K562 (cell line): ENCODE data around the gene VPS41. TPM values are rescaled to one million over a fixed set of nuclear protein-coding genes. Genes with fewer than 3 reads are reported as not detected.

ENCODE experiments used
- ATAC-seq: fragments of 200-7000 bp; cut with Tn5 transposase; 3 replicates; pipeline ENCODE4 v1.9.1; 2020; ENCODE audit warnings: moderate library complexity
- BruUV-seq: library from RNA; stranded (reverse); fragments of 400-500 nt; replicated peaks from 2 replicates; lab custom pipeline; 2021; lab: Mats Ljungman, UMichigan
- CTCF ChIA-PET: fragments of 300-600 bp; formaldehyde crosslinking; extraction: SDS; loops from one replicate; lab custom pipeline; 2021; ENCODE audit warnings: low intra/inter-chr PET ratio; lab: Yijun Ruan, JAX
- POLR2A ChIA-PET: fragments of 300-600, 350-650 bp; sonication (Branson Sonifier 250); formaldehyde crosslinking; extraction: SDS; loops from one replicate; lab custom pipeline; 2021; ENCODE audit warnings: antibody characterized with exemption, inconsistent platforms; lab: Yijun Ruan, JAX
- DNase-seq, 4 experiments: peaks; one replicate each; pipeline versions ENCODE4 v3.0.0 to v3.0.0-alpha.2; 2011 to 2018; ENCODE audit warnings: low spot score in 3 of 4, mixed read lengths in 3 of 4; ENCODE audit errors: extremely low read depth in 1 of 4
- FAIRE-seq: peaks from 2 replicates; lab custom pipeline; 2011; peaks lifted over from hg19 to GRCh38; lab: Jason Lieb, UNC
- H2AFZ ChIP-seq: 2 replicates; pipeline ENCODE4 v1.6.0; 2011; ENCODE audit warnings: low read depth, low read length, control low read depth, inconsistent platforms
- H3K27ac ChIP-seq: fragments of 200-600 bp; 3 replicates; pipeline ENCODE4 v1.8.0; 2011; ENCODE audit warnings: low read depth, mild to moderate bottlenecking, control low read depth, inconsistent platforms, low read length, moderate library complexity, mixed read lengths; ENCODE audit errors: extremely low read depth
- H3K27me3 ChIP-seq, 2 experiments: fragments of 300-600 bp in 1 of 2; 2 replicates in 1 of 2; 3 replicates in 1 of 2; pipeline versions ENCODE4 v1.6.0 to v1.8.0; 2011; ENCODE audit warnings: inconsistent platforms in 2 of 2, low read length in 2 of 2, mild to moderate bottlenecking in 1 of 2, mixed read lengths in 1 of 2, moderate library complexity in 1 of 2; ENCODE audit not compliant: control insufficient read depth in 2 of 2, insufficient read depth in 2 of 2
- H3K36me3 ChIP-seq: fragments of 300-600 bp; 3 replicates; pipeline ENCODE4 v1.8.0; 2011; ENCODE audit warnings: mild to moderate bottlenecking, low read length, inconsistent platforms; ENCODE audit not compliant: control insufficient read depth, insufficient read depth
- H3K4me1 ChIP-seq, 2 experiments: fragments of 200-600 bp in 1 of 2; replicated peaks in 1 of 2; 2 replicates in 1 of 2; 3 replicates in 1 of 2; pipeline versions ENCODE4 v1.5.1 to v1.8.0; 2011; ENCODE audit warnings: inconsistent platforms in 2 of 2, low read length in 2 of 2, mild to moderate bottlenecking in 1 of 2, mixed read lengths in 1 of 2, moderate library complexity in 1 of 2; ENCODE audit not compliant: control insufficient read depth in 2 of 2, insufficient read depth in 2 of 2
- H3K4me2 ChIP-seq: 2 replicates; pipeline ENCODE4 v1.6.1; 2011; ENCODE audit warnings: low read length, control low read depth, inconsistent platforms, mixed read lengths; ENCODE audit not compliant: insufficient read depth
- H3K4me3 ChIP-seq: fragments of 200-600 bp; sonication (generic), shearing (Covaris generic); 2 replicates; pipeline ENCODE4 v1.5.1; 2016; ENCODE audit warnings: control low read depth, inconsistent platforms
- H3K79me2 ChIP-seq: fragments of 200-600 bp; 3 replicates; pipeline ENCODE4 v1.8.0; 2011; ENCODE audit warnings: low read length, inconsistent platforms; ENCODE audit not compliant: control insufficient read depth, insufficient read depth
- H3K9ac ChIP-seq, 2 experiments: 2 replicates each; pipeline versions ENCODE4 v1.6.0 to v1.6.1; 2011; ENCODE audit warnings: low read depth in 2 of 2, low read length in 2 of 2, control low read depth in 1 of 2, inconsistent platforms in 1 of 2, mild to moderate bottlenecking in 1 of 2, mixed read lengths in 1 of 2; ENCODE audit not compliant: insufficient read depth in 1 of 2
- H3K9me1 ChIP-seq: one replicate; pipeline ENCODE4 v1.6.0; 2011; ENCODE audit warnings: inconsistent platforms, mild to moderate bottlenecking, low read length, moderate library complexity; ENCODE audit not compliant: control insufficient read depth, insufficient read depth
- H3K9me3 ChIP-seq: replicated peaks from 2 replicates; pipeline ENCODE4 v1.5.1; 2011; ENCODE audit warnings: low read depth, low read length, inconsistent platforms; ENCODE audit not compliant: control insufficient read depth, insufficient read depth
- H4K20me1 ChIP-seq: replicated peaks from 2 replicates; pipeline ENCODE4 v1.6.1; 2011; ENCODE audit warnings: low read length, inconsistent platforms, mixed read lengths; ENCODE audit not compliant: control insufficient read depth, insufficient read depth
- DDX20 ChIP-seq: fragments of 450-650 bp; IDR thresholded peaks from 2 replicates; pipeline ENCODE4 v1.6.1; 2016; ENCODE audit warnings: missing genetic modification characterization, low read depth, mild to moderate bottlenecking, missing compliant biosample characterization, moderate library complexity
- ELF2 ChIP-seq: fragments of 250-450 bp; sonication (Bioruptor Pico); IDR thresholded peaks from 2 replicates; pipeline ENCODE4 v1.5.0; 2021; ENCODE audit warnings: mild to moderate bottlenecking
- GTF2B ChIP-seq: IDR thresholded peaks from 2 replicates; pipeline ENCODE4 v1.6.1; 2011; ENCODE audit not compliant: insufficient read length; ENCODE audit errors: extremely low read depth
- HIVEP1 ChIP-seq: fragments of 250-450 bp; sonication (Bioruptor Pico); IDR thresholded peaks from 2 replicates; pipeline ENCODE4 v1.4.0; 2020; ENCODE audit warnings: mild to moderate bottlenecking
- JUND ChIP-seq, 2 experiments: IDR thresholded peaks; 2 replicates in 1 of 2; 3 replicates in 1 of 2; pipeline ENCODE4 v1.6.1; 2011; ENCODE audit warnings: borderline replicate concordance in 2 of 2, low read depth in 2 of 2, low read length in 2 of 2, improper control_type of control experiment in 1 of 2, missing biosample characterization in 1 of 2, missing genetic modification characterization in 1 of 2, missing genetic modification reagents in 1 of 2
- MAZ ChIP-seq, 2 experiments: fragments of 450-650 bp in 1 of 2; sonication (generic) in 1 of 2; formaldehyde crosslinking; IDR thresholded peaks in 1 of 2; conservative IDR thresholded peaks in 1 of 2; 2 replicates each; pipeline versions ENCODE4 v1.4.0 to v1.5.0; 2020; ENCODE audit warnings: mild to moderate bottlenecking in 1 of 2, missing genetic modification reagents in 1 of 2
- NUFIP1 ChIP-seq: fragments of 450-650 bp; IDR thresholded peaks from 2 replicates; pipeline ENCODE4 v1.6.1; 2018; ENCODE audit not compliant: partially characterized antibody
- OTX1 ChIP-seq: fragments of 450-650 bp; formaldehyde crosslinking; IDR thresholded peaks from 2 replicates; pipeline ENCODE4 v1.4.0; 2022; ENCODE audit warnings: mild to moderate bottlenecking
- RBM14 ChIP-seq: fragments of 200-400 bp; formaldehyde crosslinking; IDR thresholded peaks from 2 replicates; pipeline ENCODE4 v1.6.1; 2018; ENCODE audit warnings: low read depth, mild to moderate bottlenecking, low read length, moderate library complexity, borderline replicate concordance; ENCODE audit not compliant: insufficient read depth
- ZBTB2 ChIP-seq: fragments of 450-650 bp; IDR thresholded peaks from 2 replicates; pipeline ENCODE4 v1.6.1; 2016; ENCODE audit warnings: antibody characterized with exemption
- ZBTB26 ChIP-seq: fragments of 450-650 bp; formaldehyde crosslinking; IDR thresholded peaks from 2 replicates; pipeline ENCODE4 v1.4.0; 2022; ENCODE audit warnings: missing genetic modification characterization
- ZNF395 ChIP-seq: fragments of 200-800 bp; sonication (Bioruptor generic); IDR thresholded peaks from 2 replicates; pipeline ENCODE4 v1.6.1; 2017; ENCODE audit warnings: missing genetic modification characterization, missing compliant biosample characterization
- WGBS: fragments of 100-300 bp; shearing (Covaris generic); methylation state at CpG from one replicate; pipeline ENCODE4 v1.1.6; 2016; ENCODE audit warnings: low coverage, mixed read lengths; ENCODE audit not compliant: insufficient coverage; ENCODE audit errors: missing lambda C conversion rate; 5-methylcytosine and 5-hydroxymethylcytosine counted together
- in situ Hi-C: fragments of 300-500 bp; cut with MboI; formaldehyde crosslinking; loops from 4 replicates; pipeline ENCODE4 v1.15.0; 2018; ENCODE audit warnings: inconsistent platforms, mixed read lengths
- intact Hi-C: fragments of 100-400 bp; cut with micrococcal nuclease; formaldehyde crosslinking; loops from 2 replicates; pipeline ENCODE4 v1.14.2; 2022
- polyA plus RNA-seq, 8 experiments: library from polyadenylated mRNA; depleted of rRNA in 4 of 8; stranded (reverse) in 5 of 8; unstranded in 3 of 8; fragments of >200 nt; fragmentation: Nextera tagmentation in 2 of 8; fragmentation: Illumina TruSeq in 1 of 8; extraction: Ambion mirVana in 2 of 8; extraction: Trizol in 1 of 8; gene quantifications; 2 replicates each; pipeline versions ENCODE4 v1.2.1 to v1.2.3, GENCODE V29; 2011 to 2014; ENCODE audit warnings: inconsistent platforms in 1 of 8, missing spikeins in 1 of 8
- total RNA-seq, 7 experiments: library from RNA; depleted of rRNA in 6 of 7; stranded (reverse); fragments of >200 nt in 6 of 7; fragmentation: Illumina TruSeq in 2 of 7; extraction: Trizol in 2 of 7; gene quantifications; 2 replicates each; pipeline versions ENCODE4 v1.2.1 to v1.2.3, GENCODE V29; 2011 to 2021; ENCODE audit warnings: low replicate concordance in 1 of 7
- TF ChIP-seq, protein P1 (sequence below), 2 experiments: fragments of 450-650 bp in 1 of 2; sonication (generic) in 1 of 2; formaldehyde crosslinking in 1 of 2; IDR thresholded peaks in 1 of 2; conservative IDR thresholded peaks in 1 of 2; 2 replicates each; pipeline versions ENCODE4 v1.6.1 to v1.8.1; 2016 to 2023; ENCODE audit warnings: mild to moderate bottlenecking in 2 of 2, moderate library complexity in 2 of 2, inconsistent platforms in 1 of 2, missing genetic modification reagents in 1 of 2

The VPS41 gene
- total and polyA plus RNA-seq, 9 of the 15 experiments (the other 6 are each of a cell fraction or from before 2014, with no cell fraction given) = 17.7 to 46.8 (median 32.1) TPM

DNA sequence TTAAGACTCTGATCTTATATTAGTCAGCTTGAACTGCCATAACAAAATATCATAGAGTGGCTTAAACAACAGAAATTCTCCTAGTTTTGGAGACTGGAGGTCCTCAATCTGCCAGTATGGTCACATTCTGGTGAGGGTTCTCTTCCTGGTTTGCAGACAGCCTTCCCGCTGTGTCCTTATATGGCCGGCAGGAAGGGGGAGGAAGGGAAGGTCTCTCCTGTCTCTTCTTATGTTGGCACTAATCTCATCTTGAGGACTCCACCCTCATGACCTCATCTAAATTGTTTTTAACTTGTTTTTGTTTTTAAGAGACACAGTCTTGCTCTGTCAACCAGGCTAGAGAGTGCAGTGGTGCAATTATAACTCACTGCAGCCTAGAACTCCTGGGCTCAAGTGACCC, 53.1 kb downstream of the VPS41 start:
- ChIA-PET CTCF (no interaction called here), POLR2A (interaction anchor here (0.8 to 3.0 kb wide), 2 partner anchors 13 to 56 kb away, joined by 3 to 10 read pairs; no protein-coding TSS in a partner anchor)
- Histone ChIP-seq H3K27me3 (no peaks in the 10 kb centered on the region), H3K27ac (peak overlapping the region; percentile 34; the same call in 2 of the 3 replicates), H3K36me3 (no peaks in the 10 kb centered on the region; the same call in 2 of the 3 replicates), H2AFZ (peak overlapping the region; percentile 42; the same call in 1 of the 2 replicates), H3K9ac (no peak overlapping the region), H3K4me3 (no peak overlapping the region), H3K9me1 (no peaks in the 10 kb centered on the region), H4K20me1 (no peaks in the 10 kb centered on the region), H3K4me1 (peaks cover 0 to 15% of the 10 kb centered on the region in 2 experiments; a peak in 4 of 5 replicates), H3K9me3 (no peaks in the 10 kb centered on the region), H3K79me2 (no peaks in the 10 kb centered on the region), H3K4me2 (no peak overlapping the region; the same call in 1 of the 2 replicates)
- ATAC-seq = peak; percentile 87
- WGBS = 24% methylated on average over 2 of the region's 2 CpGs
- DNase-seq = peak in 1 of 4 experiments; percentile 33
- in situ Hi-C loops = no loop called here
- intact Hi-C loops = no loop called here
- BruUV-seq = no TSS peak
- FAIRE-seq = no peak
- TF ChIP-seq ZBTB2 (no peak), NUFIP1 (no peak), ELF2 (CRISPR knock-in tag) (0 out of 2 replicates have a peak, but pooled peaks have one; percentile 52), RBM14 (no peak), GTF2B (no peak), JUND (IDR thresholded peaks at IDR 0.05; ENCODE audit: borderline replicate concordance, low read depth, low read length) (peak; percentile 55; the same call in 1 of the 2 replicates), JUND (tag; IDR thresholded peaks at IDR 0.05; ENCODE audit: borderline replicate concordance, low read depth, low read length) (peak; percentile 36; the same call in 1 of the 3 replicates), OTX1 (CRISPR knock-in tag) (no peak), ZNF395 (0 out of 2 replicates have a peak, but pooled peaks have one; percentile 35), MAZ (CRISPR knock-in tag; conservative IDR thresholded peaks at IDR 0.05 in 1 of 2, IDR thresholded peaks at IDR 0.05 in 1 of 2) (no peak), HIVEP1 (CRISPR knock-in tag) (no peak), DDX20 (tag) (no peak), ZBTB26 (CRISPR knock-in tag) (no peak)
- TF ChIP-seq, protein P1, sequence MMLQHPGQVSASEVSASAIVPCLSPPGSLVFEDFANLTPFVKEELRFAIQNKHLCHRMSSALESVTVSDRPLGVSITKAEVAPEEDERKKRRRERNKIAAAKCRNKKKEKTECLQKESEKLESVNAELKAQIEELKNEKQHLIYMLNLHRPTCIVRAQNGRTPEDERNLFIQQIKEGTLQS (IDR thresholded peaks at IDR 0.05) = peak; percentile 16; the same call in 1 of the 2 replicates
- TF ChIP-seq, protein P1 (CRISPR knock-in tag; conservative IDR thresholded peaks at IDR 0.05) = no peak
